ENCODE measurements around the gene TXNL1. TPM values are rescaled to one million over a fixed set of nuclear protein-coding genes. Genes with fewer than 3 reads are reported as not detected.

TXNL1 gene
- total RNA-seq, 1 donor from 2014 or later, result 77.0 TPM

- H3K4me1 Mint-ChIP-seq (ENCODE audit: low read depth, unreplicated experiment), result peaks cover 16% of the 10 kb centered on the region
- no peak for FAIRE-seq
Measured at GRCh38 chr18:56662063-56662408, 23.6 kb upstream of the TXNL1 start.

DNA sequence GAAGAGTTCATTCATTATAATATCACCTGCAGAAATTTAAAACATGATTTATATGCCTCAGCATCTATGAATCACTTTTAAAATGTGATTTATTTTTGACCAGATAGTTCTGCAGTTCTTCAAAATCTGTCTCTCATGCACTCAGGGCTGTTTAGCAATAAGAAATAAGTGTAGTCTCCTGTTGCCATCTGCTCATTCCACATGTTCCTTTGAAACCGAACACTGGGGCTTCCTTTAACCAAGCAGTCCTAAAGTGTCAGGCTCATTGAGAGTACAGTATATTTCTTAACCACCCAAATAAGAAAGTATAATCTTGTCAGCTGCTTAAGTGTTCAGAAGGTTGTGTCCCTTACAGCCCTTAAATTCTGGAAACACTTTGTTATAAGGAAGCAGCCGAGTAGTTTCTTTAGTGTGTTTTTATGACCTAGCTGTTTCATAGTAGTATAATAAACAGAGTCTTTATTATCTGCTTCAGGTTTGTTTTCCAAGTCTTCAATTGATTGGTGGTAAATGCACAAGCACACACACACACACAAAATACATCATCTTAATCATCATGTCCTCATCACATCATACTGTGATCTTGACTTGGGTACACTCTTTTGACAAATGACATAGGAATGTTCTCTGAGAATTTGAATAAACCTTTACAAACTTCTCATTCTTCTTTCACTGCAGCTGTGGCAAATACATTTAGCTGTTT lies 23.1 kb upstream of the TXNL1 start:
- H4K20me1 ChIP-seq (ENCODE audit: insufficient read depth, low read length), result peaks cover 16% of the 10 kb centered on the region
- H3K36me3 ChIP-seq (ENCODE audit: insufficient read depth, low read length), result no peaks in the 10 kb centered on the region
- H3K4me2 ChIP-seq (ENCODE audit: low read length), result no peak overlapping the region
- no peak for TF ChIP-seq EZH2 (IDR thresholded peaks at IDR 0.05; ENCODE audit: insufficient read depth, low read length)
- TF ChIP-seq, protein P1, sequence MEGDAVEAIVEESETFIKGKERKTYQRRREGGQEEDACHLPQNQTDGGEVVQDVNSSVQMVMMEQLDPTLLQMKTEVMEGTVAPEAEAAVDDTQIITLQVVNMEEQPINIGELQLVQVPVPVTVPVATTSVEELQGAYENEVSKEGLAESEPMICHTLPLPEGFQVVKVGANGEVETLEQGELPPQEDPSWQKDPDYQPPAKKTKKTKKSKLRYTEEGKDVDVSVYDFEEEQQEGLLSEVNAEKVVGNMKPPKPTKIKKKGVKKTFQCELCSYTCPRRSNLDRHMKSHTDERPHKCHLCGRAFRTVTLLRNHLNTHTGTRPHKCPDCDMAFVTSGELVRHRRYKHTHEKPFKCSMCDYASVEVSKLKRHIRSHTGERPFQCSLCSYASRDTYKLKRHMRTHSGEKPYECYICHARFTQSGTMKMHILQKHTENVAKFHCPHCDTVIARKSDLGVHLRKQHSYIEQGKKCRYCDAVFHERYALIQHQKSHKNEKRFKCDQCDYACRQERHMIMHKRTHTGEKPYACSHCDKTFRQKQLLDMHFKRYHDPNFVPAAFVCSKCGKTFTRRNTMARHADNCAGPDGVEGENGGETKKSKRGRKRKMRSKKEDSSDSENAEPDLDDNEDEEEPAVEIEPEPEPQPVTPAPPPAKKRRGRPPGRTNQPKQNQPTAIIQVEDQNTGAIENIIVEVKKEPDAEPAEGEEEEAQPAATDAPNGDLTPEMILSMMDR (IDR thresholded peaks at IDR 0.05; ENCODE audit: insufficient read depth, low read depth, low read length), result no peak
- no peak overlapping the region for H2AFZ ChIP-seq (ENCODE audit: low read depth, low read length)
- DNase-seq (ENCODE audit: low read depth), result no peak
- no peaks in the 10 kb centered on the region for H3K4me1 ChIP-seq (ENCODE audit: insufficient read depth, low read length)
- Mint-ChIP-seq H3K9me3 (ENCODE audit: unreplicated experiment) (no peaks in the 10 kb centered on the region), H3K4me1 (ENCODE audit: low read depth, unreplicated experiment) (peaks cover 16% of the 10 kb centered on the region), H3K27me3 (ENCODE audit: low read depth, unreplicated experiment) (no peaks in the 10 kb centered on the region), H3K4me3 (ENCODE audit: unreplicated experiment) (no peak overlapping the region), H3K27ac (ENCODE audit: unreplicated experiment) (peak overlapping the region; percentile 43), H3K36me3 (ENCODE audit: low read depth, unreplicated experiment) (no peaks in the 10 kb centered on the region)
- H3K4me3 ChIP-seq (ENCODE audit: insufficient read depth, low read depth, low read length), result no peak overlapping the region
- H3K27ac ChIP-seq (ENCODE audit: low read depth, low read length), result no peak overlapping the region
- H3K27me3 ChIP-seq (ENCODE audit: insufficient read depth, low read length), result no peaks in the 10 kb centered on the region
- no peaks in the 10 kb centered on the region for H3K9me3 ChIP-seq (ENCODE audit: insufficient read depth, low read depth, low read length)
- peaks cover 51% of the 10 kb centered on the region for H3K79me2 ChIP-seq (ENCODE audit: insufficient read depth, low read length)
- no peak for FAIRE-seq
- no peak overlapping the region for H3K9ac ChIP-seq (ENCODE audit: low read length)

More at GRCh38 chr18:56662063-56662408, 23.6 kb upstream of the TXNL1 start:
- Histone ChIP-seq H3K4me2 (ENCODE audit: low read length) (no peak overlapping the region), H3K9ac (ENCODE audit: low read length) (no peak overlapping the region), H3K27ac (ENCODE audit: low read depth, low read length) (no peak overlapping the region), H2AFZ (ENCODE audit: low read depth, low read length) (no peak overlapping the region), H3K36me3 (ENCODE audit: insufficient read depth, low read length) (no peaks in the 10 kb centered on the region), H3K79me2 (ENCODE audit: insufficient read depth, low read length) (peaks cover 48% of the 10 kb centered on the region), H4K20me1 (ENCODE audit: insufficient read depth, low read length) (peaks cover 16% of the 10 kb centered on the region), H3K4me3 (ENCODE audit: insufficient read depth, low read depth, low read length) (no peak overlapping the region), H3K9me3 (ENCODE audit: insufficient read depth, low read depth, low read length) (no peaks in the 10 kb centered on the region), H3K4me1 (ENCODE audit: insufficient read depth, low read length) (no peaks in the 10 kb centered on the region), H3K27me3 (ENCODE audit: insufficient read depth, low read length) (no peaks in the 10 kb centered on the region)
- TF ChIP-seq, protein P1 (IDR thresholded peaks at IDR 0.05; ENCODE audit: insufficient read depth, low read depth, low read length), result no peak
- no peak for TF ChIP-seq EZH2 (IDR thresholded peaks at IDR 0.05; ENCODE audit: insufficient read depth, low read length)
- Mint-ChIP-seq H3K4me3 (ENCODE audit: unreplicated experiment) (no peak overlapping the region), H3K27ac (ENCODE audit: unreplicated experiment) (no peak overlapping the region), H3K27me3 (ENCODE audit: low read depth, unreplicated experiment) (no peaks in the 10 kb centered on the region), H3K36me3 (ENCODE audit: low read depth, unreplicated experiment) (no peaks in the 10 kb centered on the region), H3K9me3 (ENCODE audit: unreplicated experiment) (no peaks in the 10 kb centered on the region)
- DNase-seq (ENCODE audit: low read depth), result no peak

- H3K79me2 ChIP-seq (ENCODE audit: insufficient read depth, low read length), result peaks cover 54% of the 10 kb centered on the region
- H3K9me3 Mint-ChIP-seq (ENCODE audit: unreplicated experiment), result no peaks in the 10 kb centered on the region
- no peak overlapping the region for H3K4me2 ChIP-seq (ENCODE audit: low read length)
- H3K4me3 Mint-ChIP-seq (ENCODE audit: unreplicated experiment), result no peak overlapping the region
- no peaks in the 10 kb centered on the region for H3K9me3 ChIP-seq (ENCODE audit: insufficient read depth, low read depth, low read length)
- peaks cover 16% of the 10 kb centered on the region for H4K20me1 ChIP-seq (ENCODE audit: insufficient read depth, low read length)
- no peak overlapping the region for H2AFZ ChIP-seq (ENCODE audit: low read depth, low read length)
- DNase-seq (ENCODE audit: low read depth) (no peak), FAIRE-seq (no peak)
- no peaks in the 10 kb centered on the region for H3K27me3 Mint-ChIP-seq (ENCODE audit: low read depth, unreplicated experiment)
- peaks cover 16% of the 10 kb centered on the region for H3K4me1 Mint-ChIP-seq (ENCODE audit: low read depth, unreplicated experiment)
- no peak overlapping the region for H3K4me3 ChIP-seq (ENCODE audit: insufficient read depth, low read depth, low read length)
- H3K9ac ChIP-seq (ENCODE audit: low read length), result no peak overlapping the region
- no peak overlapping the region for H3K27ac Mint-ChIP-seq (ENCODE audit: unreplicated experiment)
- H3K4me1 ChIP-seq (ENCODE audit: insufficient read depth, low read length), result no peaks in the 10 kb centered on the region
- no peak for TF ChIP-seq EZH2 (IDR thresholded peaks at IDR 0.05; ENCODE audit: insufficient read depth, low read length)
- TF ChIP-seq, protein P1 (IDR thresholded peaks at IDR 0.05; ENCODE audit: insufficient read depth, low read depth, low read length), result no peak
- no peak overlapping the region for H3K27ac ChIP-seq (ENCODE audit: low read depth, low read length)
- no peaks in the 10 kb centered on the region for H3K36me3 ChIP-seq (ENCODE audit: insufficient read depth, low read length)
- H3K27me3 ChIP-seq (ENCODE audit: insufficient read depth, low read length), result no peaks in the 10 kb centered on the region
- H3K36me3 Mint-ChIP-seq (ENCODE audit: low read depth, unreplicated experiment), result no peaks in the 10 kb centered on the region
Measured at GRCh38 chr18:56660655-56661054, 22.3 kb upstream of the TXNL1 start.

Measured in astrocyte (in vitro differentiated cells and primary cell).